Measurements from ENCODE around the gene SPRR5. TPM values are rescaled to one million over a fixed set of nuclear protein-coding genes. Genes with fewer than 3 reads are reported as not detected.

Gene SPRR5
- not detected in 2 replicates for total RNA-seq

GRCh38 chr1:152946651-152947256 is at the start of gene SPRR5:
TSS of gene SPRR5 (plus strand) at chr1:152947206. CDS start at chr1:152948555, 1,349 bp downstream.

GRCh38 chr1:152907686-152908601 is 39.1 kb upstream of the SPRR5 start, which contains the start of gene IVL:
TSS of gene IVL (plus strand) at chr1:152908546. CDS start at chr1:152909798, 1,252 bp downstream.

GRCh38 chr1:152970495-152970894 is 23.5 kb downstream of the SPRR5 start, which contains the start of gene SPRR4:
TSS of gene SPRR4 (plus strand) at chr1:152970648. CDS start at chr1:152971891, 1,243 bp downstream.

GRCh38 chr1:152983743-152984142 is 36.7 kb downstream of the SPRR5 start, which contains the start of gene SPRR1A:
TSS of gene SPRR1A (plus strand) at chr1:152984081. CDS start at chr1:152985231, 1,150 bp downstream.

Other genes starting within 250 kb of the SPRR5 start
- not detected in 2 replicates for gene LCE2A, start 248.9 kb upstream of the SPRR5 start, total RNA-seq
- gene LCE4A, start 239.0 kb upstream of the SPRR5 start, total RNA-seq: not detected in 2 replicates
- gene KPRP, start 189.2 kb upstream of the SPRR5 start, total RNA-seq: under 0.01 TPM in 1 of 2 replicates, not detected in the other
- gene LCE1F, start 172.1 kb upstream of the SPRR5 start, total RNA-seq: not detected in 2 replicates
- 0.24 TPM in 1 of 2 replicates, not detected in the other for gene LCE1E, start 160.9 kb upstream of the SPRR5 start, total RNA-seq
- not detected in 2 replicates for gene LCE1D, start 150.5 kb upstream of the SPRR5 start, total RNA-seq
- 0.24 and 1.3 TPM in 2 replicates for gene LCE1C, start 140.6 kb upstream of the SPRR5 start, total RNA-seq
- not detected in 2 replicates for gene LCE1B, start 135.2 kb upstream of the SPRR5 start, total RNA-seq
- gene LCE1A, start 119.7 kb upstream of the SPRR5 start, total RNA-seq: not detected in 2 replicates
- gene LCE6A, start 104.3 kb upstream of the SPRR5 start, total RNA-seq: not detected in 2 replicates
- gene LCE7A, start 87.2 kb upstream of the SPRR5 start, total RNA-seq: not detected in 2 replicates
- gene SMCP, start 68.9 kb upstream of the SPRR5 start, total RNA-seq: not detected in 2 replicates
- 0.43 and 6.5 TPM in 2 replicates for gene IVL, start 38.7 kb upstream of the SPRR5 start, total RNA-seq
- not detected in 2 replicates for gene SPRR4, start 23.4 kb downstream of the SPRR5 start, total RNA-seq
- gene SPRR1A, start 36.9 kb downstream of the SPRR5 start, total RNA-seq: not detected in 2 replicates
- gene SPRR3, start 54.5 kb downstream of the SPRR5 start, total RNA-seq: 8.9 and 51.4 TPM in 2 replicates
- gene SPRR1B, start 84.0 kb downstream of the SPRR5 start, total RNA-seq: 14.7 and 15.3 TPM in 2 replicates
- 1.1 TPM in 1 of 2 replicates, not detected in the other for gene SPRR2D, start 93.9 kb downstream of the SPRR5 start, total RNA-seq
- gene SPRR2A, start 110.3 kb downstream of the SPRR5 start, total RNA-seq: 1.9 and 3.0 TPM in 2 replicates
- gene SPRR2B, start 124.4 kb downstream of the SPRR5 start, total RNA-seq: not detected in 2 replicates
- 0.85 and 0.96 TPM in 2 replicates for gene SPRR2E, start 147.3 kb downstream of the SPRR5 start, total RNA-seq
- not detected in 2 replicates for gene SPRR2F, start 166.3 kb downstream of the SPRR5 start, total RNA-seq
- not detected in 2 replicates for gene SPRR2G, start 203.7 kb downstream of the SPRR5 start, total RNA-seq